Right atrium auricular region (tissue), 2 donors: ENCODE data around the gene RNF40. TPM values are rescaled to one million over a fixed set of nuclear protein-coding genes. Genes with fewer than 3 reads are reported as not detected.

Source experiments
- DNase-seq: peaks from one replicate; pipeline ENCODE4 v3.0.0-alpha.2; 2019; ENCODE audit warnings: low spot score
- H3K27ac ChIP-seq, 2 donors: fragments of 200-600 bp; sonication (generic); 1 replicate in 1 of 2; 2 replicates in 1 of 2; pipeline ENCODE4 v1.5.1; 2016 to 2019
- H3K27me3 ChIP-seq, 2 donors: fragments of 200-600 bp; sonication (generic); one replicate each; pipeline versions ENCODE4 v1.5.1 to v1.6.0; 2017 to 2019
- H3K36me3 ChIP-seq: fragments of 200-600 bp; sonication (generic); one replicate; pipeline ENCODE4 v1.5.1; 2016
- H3K4me1 ChIP-seq, 2 donors: fragments of 200-600 bp; sonication (generic); one replicate each; pipeline versions ENCODE4 v1.5.1 to v1.6.0; 2017 to 2019
- H3K4me3 ChIP-seq, 2 donors: fragments of 200-600 bp; sonication (generic); 1 replicate in 1 of 2; 2 replicates in 1 of 2; pipeline ENCODE4 v1.5.1; 2017 to 2019; ENCODE audit warnings: mild to moderate bottlenecking in 1 of 2, moderate library complexity in 1 of 2
- H3K9me3 ChIP-seq, 2 donors: fragments of 200-600 bp; sonication (generic); one replicate each; pipeline ENCODE4 v1.5.1; 2019
- total RNA-seq, 2 donors: library from RNA; depleted of rRNA; stranded (reverse); fragments of >200 nt; gene quantifications; one replicate each; pipeline ENCODE4 v1.1.0, GENCODE V29; 2016
- TF ChIP-seq, protein P1 (sequence below), 2 donors: fragments of 200-600 bp; sonication (generic); IDR thresholded peaks; one replicate each; pipeline ENCODE4 v1.5.1; 2019; ENCODE audit warnings: antibody characterized with exemption in 2 of 2

The RNF40 gene
- total RNA-seq, 2 donors from 2014 or later, result 48.5 to 59.5 TPM

DNA sequence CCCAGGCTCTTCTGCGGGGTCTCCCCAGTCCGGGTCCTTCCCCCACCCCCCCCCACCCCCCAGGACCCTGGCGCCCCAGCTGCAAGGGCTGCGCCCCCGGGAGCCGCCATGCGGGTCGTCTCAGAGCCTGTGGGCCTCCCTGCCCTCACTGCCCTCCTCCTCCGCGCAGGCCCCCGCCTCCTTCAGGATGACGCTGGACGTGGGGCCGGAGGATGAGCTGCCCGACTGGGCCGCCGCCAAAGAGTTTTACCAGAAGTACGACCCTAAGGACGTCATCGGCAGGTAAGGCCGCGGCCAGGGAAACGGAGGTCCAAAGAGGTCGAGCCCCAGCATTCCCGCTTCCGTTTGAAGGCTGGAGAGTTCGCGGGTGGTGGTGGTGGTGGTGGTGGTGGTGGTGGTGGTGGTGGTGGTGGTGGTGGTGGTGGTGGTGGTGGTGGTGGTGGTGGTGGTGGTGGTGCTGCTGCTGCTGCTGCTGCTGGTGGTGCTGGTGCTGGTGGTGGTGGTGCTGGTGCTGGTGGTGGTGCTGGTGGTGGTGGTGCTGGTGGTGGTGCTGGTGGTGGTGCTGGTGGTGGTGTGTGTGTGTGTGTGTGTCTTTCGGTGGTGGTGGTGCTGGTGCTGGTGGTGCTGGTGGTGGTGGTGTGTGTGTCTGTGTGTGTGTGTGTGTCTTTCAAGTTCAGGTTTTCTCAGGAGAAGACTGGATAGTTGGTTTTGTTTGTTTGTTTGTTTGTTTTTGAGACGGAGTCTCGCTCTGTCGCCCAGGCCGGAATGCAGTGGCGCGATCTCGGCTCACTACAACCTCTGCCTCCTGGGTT, 13.3 kb upstream of the RNF40 start:
- H3K27ac ChIP-seq, result peak overlapping the region; percentile 75 to 81
- H3K4me1 ChIP-seq, result peaks cover 0 to 18% of the 10 kb centered on the region in 2 donors
- H3K36me3 ChIP-seq, result peaks cover 30% of the 10 kb centered on the region
- no peaks in the 10 kb centered on the region for H3K27me3 ChIP-seq
- peak overlapping the region; percentile 93 to 98 for H3K4me3 ChIP-seq
- TF ChIP-seq, protein P1, sequence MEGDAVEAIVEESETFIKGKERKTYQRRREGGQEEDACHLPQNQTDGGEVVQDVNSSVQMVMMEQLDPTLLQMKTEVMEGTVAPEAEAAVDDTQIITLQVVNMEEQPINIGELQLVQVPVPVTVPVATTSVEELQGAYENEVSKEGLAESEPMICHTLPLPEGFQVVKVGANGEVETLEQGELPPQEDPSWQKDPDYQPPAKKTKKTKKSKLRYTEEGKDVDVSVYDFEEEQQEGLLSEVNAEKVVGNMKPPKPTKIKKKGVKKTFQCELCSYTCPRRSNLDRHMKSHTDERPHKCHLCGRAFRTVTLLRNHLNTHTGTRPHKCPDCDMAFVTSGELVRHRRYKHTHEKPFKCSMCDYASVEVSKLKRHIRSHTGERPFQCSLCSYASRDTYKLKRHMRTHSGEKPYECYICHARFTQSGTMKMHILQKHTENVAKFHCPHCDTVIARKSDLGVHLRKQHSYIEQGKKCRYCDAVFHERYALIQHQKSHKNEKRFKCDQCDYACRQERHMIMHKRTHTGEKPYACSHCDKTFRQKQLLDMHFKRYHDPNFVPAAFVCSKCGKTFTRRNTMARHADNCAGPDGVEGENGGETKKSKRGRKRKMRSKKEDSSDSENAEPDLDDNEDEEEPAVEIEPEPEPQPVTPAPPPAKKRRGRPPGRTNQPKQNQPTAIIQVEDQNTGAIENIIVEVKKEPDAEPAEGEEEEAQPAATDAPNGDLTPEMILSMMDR (IDR thresholded peaks at IDR 0.05), result no peak
- no peak for DNase-seq
- H3K9me3 ChIP-seq, result no peaks in the 10 kb centered on the region

DNA sequence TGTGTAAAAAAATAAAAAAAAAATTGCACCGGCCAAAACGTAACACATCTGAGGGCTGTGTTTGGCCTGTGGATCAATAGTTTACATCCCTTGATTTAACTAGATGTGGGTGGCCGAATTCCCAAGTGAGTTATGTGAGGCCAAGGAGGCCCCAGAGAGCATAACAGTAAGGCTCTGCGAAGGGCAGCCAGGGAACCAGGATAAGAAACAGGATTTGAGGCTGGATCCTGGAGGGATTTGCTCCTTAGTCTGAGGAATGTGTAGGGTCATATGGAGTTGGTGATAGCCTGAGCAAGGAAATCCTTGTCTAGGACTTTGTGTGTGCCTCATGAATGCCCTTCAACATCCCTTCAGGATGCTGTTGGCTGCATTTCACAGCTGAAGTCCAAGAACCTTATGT, 11.9 kb upstream of the RNF40 start:
- DNase-seq, result no peak
- Histone ChIP-seq H3K36me3 (peaks cover 26% of the 10 kb centered on the region), H3K27me3 (no peaks in the 10 kb centered on the region), H3K27ac (no peak overlapping the region), H3K9me3 (no peaks in the 10 kb centered on the region), H3K4me1 (peaks cover 0 to 18% of the 10 kb centered on the region in 2 donors), H3K4me3 (no peak overlapping the region)
- TF ChIP-seq, protein P1 (IDR thresholded peaks at IDR 0.05), result no peak

DNA sequence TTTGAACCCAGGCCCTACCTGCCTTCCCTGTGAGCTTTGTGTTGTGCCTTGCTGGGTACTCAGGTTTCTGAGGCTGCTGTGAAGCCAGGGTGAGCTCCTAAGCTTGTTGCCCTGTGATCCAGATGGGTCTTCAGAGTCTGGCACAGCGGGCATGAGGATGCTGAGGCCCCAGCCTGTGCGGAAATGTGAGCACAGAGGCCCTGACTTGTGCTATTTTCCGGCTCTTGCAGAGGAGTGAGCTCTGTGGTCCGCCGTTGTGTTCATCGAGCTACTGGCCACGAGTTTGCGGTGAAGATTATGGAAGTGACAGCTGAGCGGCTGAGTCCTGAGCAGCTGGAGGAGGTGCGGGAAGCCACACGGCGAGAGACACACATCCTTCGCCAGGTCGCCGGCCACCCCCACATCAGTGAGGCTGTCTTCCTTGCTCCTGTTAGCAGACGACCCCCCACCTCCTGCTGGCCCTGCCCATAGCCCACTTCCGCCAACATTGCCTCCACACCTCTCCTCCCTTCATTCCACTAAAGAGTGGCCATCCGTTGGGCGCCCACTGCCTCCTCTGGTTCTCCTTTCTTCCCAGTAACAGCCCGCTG, 11.2 kb upstream of the RNF40 start:
- no peaks in the 10 kb centered on the region for H3K9me3 ChIP-seq
- no peaks in the 10 kb centered on the region for H3K27me3 ChIP-seq
- TF ChIP-seq, protein P1 (IDR thresholded peaks at IDR 0.05), result no peak
- H3K36me3 ChIP-seq, result peaks cover 25% of the 10 kb centered on the region
- H3K4me1 ChIP-seq, result peaks cover 0 to 18% of the 10 kb centered on the region in 2 donors
- DNase-seq, result no peak
- H3K4me3 ChIP-seq, result no peak overlapping the region
- no peak overlapping the region for H3K27ac ChIP-seq

DNA sequence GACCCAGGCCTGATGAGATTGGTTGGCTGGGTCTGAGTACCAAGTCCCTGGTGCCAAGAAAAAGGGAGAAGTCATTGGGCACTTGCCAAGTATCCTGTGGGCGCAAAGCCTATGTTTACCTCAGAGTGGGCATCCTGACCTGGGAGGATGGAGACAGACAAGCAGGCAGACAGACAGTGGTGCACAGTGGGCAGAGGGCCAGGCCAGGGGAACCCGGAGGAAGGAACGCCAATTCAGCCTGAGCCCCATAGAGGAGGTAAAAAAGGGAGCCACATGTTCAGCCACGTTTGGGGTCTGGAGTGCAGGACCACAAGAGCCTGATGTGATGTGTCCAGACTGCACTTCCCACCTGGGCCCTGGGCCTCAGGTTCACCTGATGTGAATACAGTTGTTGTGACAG, 8.5 kb upstream of the RNF40 start:
- Histone ChIP-seq H3K27me3 (no peaks in the 10 kb centered on the region), H3K4me3 (no peak overlapping the region), H3K4me1 (peaks cover 0 to 10% of the 10 kb centered on the region in 2 donors), H3K36me3 (peaks cover 33% of the 10 kb centered on the region), H3K27ac (no peak overlapping the region), H3K9me3 (no peaks in the 10 kb centered on the region)
- DNase-seq, result no peak
- TF ChIP-seq, protein P1 (IDR thresholded peaks at IDR 0.05), result no peak

DNA sequence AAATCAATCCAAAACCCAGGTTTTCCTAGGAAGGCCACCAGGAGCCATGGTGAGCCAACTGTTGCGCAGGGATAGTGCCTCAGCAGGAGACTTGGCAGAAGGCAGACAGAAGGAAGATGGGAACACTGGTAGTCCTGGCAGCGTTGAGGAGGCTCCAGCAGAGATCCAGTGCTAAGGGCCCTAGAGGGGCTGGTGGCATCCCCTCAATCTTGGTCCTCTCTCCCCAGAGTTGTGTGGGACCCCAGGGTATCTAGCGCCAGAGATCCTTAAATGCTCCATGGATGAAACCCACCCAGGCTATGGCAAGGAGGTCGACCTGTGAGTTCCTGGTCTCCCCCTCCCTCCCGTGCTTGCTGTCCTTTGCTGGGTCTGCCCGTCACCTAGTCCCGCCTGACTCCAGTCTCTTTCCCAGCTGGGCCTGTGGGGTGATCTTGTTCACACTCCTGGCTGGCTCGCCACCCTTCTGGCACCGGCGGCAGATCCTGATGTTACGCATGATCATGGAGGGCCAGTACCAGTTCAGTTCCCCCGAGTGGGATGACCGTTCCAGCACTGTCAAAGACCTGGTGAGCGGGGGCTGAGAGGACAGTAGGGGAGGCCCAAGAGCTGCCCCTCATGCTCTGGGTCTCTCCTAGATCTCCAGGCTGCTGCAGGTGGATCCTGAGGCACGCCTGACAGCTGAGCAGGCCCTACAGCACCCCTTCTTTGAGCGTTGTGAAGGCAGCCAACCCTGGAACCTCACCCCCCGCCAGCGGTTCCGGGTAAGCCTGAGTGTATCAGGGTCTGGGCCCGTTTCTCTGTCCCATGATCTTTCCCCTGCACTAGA, 6.0 kb upstream of the RNF40 start:
- Histone ChIP-seq H3K4me1 (peaks cover 0 to 4% of the 10 kb centered on the region in 2 donors), H3K9me3 (no peaks in the 10 kb centered on the region), H3K4me3 (no peak overlapping the region), H3K36me3 (peaks cover 31% of the 10 kb centered on the region), H3K27ac (no peak overlapping the region), H3K27me3 (no peaks in the 10 kb centered on the region)
- no peak for DNase-seq
- TF ChIP-seq, protein P1 (IDR thresholded peaks at IDR 0.05), result no peak
